ENCODE measurements around the gene SETD1B.

DNA sequence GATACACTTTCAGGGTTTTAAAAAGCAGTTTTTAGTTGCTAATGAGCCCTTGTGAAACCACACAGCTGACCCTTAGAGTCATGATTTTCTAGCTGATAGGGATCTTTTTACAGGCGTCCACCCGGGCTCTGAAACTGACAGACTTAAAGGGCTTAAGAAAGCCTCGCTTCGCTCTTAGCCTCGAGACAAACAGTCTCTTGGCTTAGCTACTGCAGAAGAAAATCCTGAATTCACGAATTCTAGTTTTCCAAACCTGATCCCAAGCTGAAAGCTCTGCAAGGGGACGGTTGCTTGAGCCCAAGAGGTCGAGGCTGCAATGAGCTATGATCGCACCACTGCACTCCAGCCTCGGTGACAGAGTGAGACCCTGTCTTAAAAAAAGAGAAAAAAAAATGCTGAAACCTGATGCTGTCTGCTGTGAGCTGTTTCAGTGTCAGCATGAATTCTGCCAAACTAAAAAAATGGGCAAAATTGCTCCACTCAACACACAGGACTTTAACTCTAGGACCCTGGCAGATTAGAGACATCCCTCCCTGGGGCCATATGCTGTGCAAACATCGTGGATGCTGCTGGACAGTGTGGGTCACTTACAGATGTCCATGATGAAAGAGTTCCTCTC lies 57.9 kb downstream of the SETD1B start:
- TF ChIP-seq EZH2 (IDR thresholded peaks at IDR 0.05; ENCODE audit: borderline replicate concordance) (no peak), EZH2phosphoT487 (IDR thresholded peaks at IDR 0.05; ENCODE audit: low read depth, severe bottlenecking, unreplicated experiment) (no peak)
- TF ChIP-seq, protein P1, sequence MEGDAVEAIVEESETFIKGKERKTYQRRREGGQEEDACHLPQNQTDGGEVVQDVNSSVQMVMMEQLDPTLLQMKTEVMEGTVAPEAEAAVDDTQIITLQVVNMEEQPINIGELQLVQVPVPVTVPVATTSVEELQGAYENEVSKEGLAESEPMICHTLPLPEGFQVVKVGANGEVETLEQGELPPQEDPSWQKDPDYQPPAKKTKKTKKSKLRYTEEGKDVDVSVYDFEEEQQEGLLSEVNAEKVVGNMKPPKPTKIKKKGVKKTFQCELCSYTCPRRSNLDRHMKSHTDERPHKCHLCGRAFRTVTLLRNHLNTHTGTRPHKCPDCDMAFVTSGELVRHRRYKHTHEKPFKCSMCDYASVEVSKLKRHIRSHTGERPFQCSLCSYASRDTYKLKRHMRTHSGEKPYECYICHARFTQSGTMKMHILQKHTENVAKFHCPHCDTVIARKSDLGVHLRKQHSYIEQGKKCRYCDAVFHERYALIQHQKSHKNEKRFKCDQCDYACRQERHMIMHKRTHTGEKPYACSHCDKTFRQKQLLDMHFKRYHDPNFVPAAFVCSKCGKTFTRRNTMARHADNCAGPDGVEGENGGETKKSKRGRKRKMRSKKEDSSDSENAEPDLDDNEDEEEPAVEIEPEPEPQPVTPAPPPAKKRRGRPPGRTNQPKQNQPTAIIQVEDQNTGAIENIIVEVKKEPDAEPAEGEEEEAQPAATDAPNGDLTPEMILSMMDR (IDR thresholded peaks at IDR 0.05; ENCODE audit: poor library complexity), result no peak
